HEK293T (cell line): Measurements from ENCODE around the gene ACOXL.

Source experiments
- FOXM1 ChIP-seq: fragments of 450-650 bp; IDR thresholded peaks from 2 replicates; pipeline ENCODE4 v1.6.1; 2017; ENCODE audit warnings: mild to moderate bottlenecking, borderline replicate concordance
- TF ChIP-seq, protein P1 (sequence below): fragments of 450-650 bp; IDR thresholded peaks from 2 replicates; pipeline ENCODE4 v1.6.1; 2016

DNA sequence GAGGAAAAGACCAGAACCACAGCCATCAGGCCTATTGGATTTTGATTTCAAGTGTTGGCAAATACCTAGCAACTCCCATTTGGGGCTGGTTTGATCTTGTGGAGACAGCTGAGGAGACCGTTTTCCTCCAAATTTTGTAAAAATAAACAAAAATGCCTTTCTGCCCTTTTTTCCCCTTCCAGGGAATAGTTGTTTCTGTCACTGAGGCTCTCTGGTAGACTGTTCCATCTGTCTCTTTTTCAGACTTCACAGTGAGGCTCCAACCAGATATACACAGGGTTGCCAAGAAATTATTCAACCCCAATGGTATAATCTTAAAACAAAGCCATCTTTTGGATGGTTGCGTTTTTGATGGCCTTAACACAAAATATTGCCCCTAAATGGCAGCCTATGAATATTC lies 115.7 kb downstream of the ACOXL start:
- TF ChIP-seq, protein P1, sequence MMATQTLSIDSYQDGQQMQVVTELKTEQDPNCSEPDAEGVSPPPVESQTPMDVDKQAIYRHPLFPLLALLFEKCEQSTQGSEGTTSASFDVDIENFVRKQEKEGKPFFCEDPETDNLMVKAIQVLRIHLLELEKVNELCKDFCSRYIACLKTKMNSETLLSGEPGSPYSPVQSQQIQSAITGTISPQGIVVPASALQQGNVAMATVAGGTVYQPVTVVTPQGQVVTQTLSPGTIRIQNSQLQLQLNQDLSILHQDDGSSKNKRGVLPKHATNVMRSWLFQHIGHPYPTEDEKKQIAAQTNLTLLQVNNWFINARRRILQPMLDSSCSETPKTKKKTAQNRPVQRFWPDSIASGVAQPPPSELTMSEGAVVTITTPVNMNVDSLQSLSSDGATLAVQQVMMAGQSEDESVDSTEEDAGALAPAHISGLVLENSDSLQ: no peak
- no peak for TF ChIP-seq FOXM1
